Activated CD8-positive, alpha-beta T cell treated with anti-CD3 and anti-CD28 coated beads for 36 hours (primary cell): ENCODE measurements around the gene MYL7. TPM values are rescaled to one million over a fixed set of nuclear protein-coding genes. Genes with fewer than 3 reads are reported as not detected.

Experiments
- ATAC-seq: fragments of 200-7000 bp; cut with Tn5 transposase; one replicate; pipeline ENCODE4 v1.10.0; 2021; ENCODE audit warnings: mild to moderate bottlenecking, moderate library complexity
- CTCF ChIA-PET: fragments of 350-600 bp; sonication (Branson Sonifier 250); formaldehyde crosslinking; loops from one replicate; lab custom pipeline; 2021; ENCODE audit warnings: antibody characterized with exemption; lab: Charles Lee
- POLR2A ChIA-PET: fragments of 350-600 bp; sonication (Branson Sonifier 250); formaldehyde crosslinking; loops from one replicate; lab custom pipeline; 2021; ENCODE audit warnings: antibody characterized with exemption; lab: Charles Lee
- DNase-seq: peaks from one replicate; pipeline ENCODE4 v3.0.0-alpha.2; 2020
- H3K27ac Mint-ChIP-seq: one replicate; pipeline ENCODE4 v1.8.0; 2021; ENCODE audit warnings: mild to moderate bottlenecking, mixed read lengths
- H3K27me3 Mint-ChIP-seq: one replicate; pipeline ENCODE4 v1.8.0; 2021; ENCODE audit warnings: mixed read lengths
- H3K36me3 Mint-ChIP-seq: one replicate; pipeline ENCODE4 v1.8.0; 2021; ENCODE audit warnings: low read depth, mixed read lengths
- H3K4me1 Mint-ChIP-seq: one replicate; pipeline ENCODE4 v1.8.0; 2021; ENCODE audit warnings: low read depth, mixed read lengths
- H3K4me3 Mint-ChIP-seq: one replicate; pipeline ENCODE4 v1.8.0; 2021; ENCODE audit warnings: mild to moderate bottlenecking, moderate library complexity, mixed read lengths
- H3K9me3 Mint-ChIP-seq: one replicate; pipeline ENCODE4 v1.8.0; 2021; ENCODE audit warnings: mixed read lengths
- intact Hi-C: fragments of 100-400 bp; cut with micrococcal nuclease; formaldehyde crosslinking; loops from one replicate; pipeline ENCODE4 v1.10.0; 2022
- total RNA-seq, 2 experiments: library from RNA; stranded (reverse); gene quantifications; one replicate each; pipeline ENCODE4 v1.2.3, GENCODE V29; 2021
- TF ChIP-seq, protein P1 (sequence below): fragments of 200-600 bp; IDR thresholded peaks from one replicate; pipeline ENCODE4 v1.8.0; 2022; ENCODE audit warnings: antibody characterized with exemption, mild to moderate bottlenecking

Gene MYL7
- total RNA-seq, 2 experiments from 2014 or later: not detected

DNA sequence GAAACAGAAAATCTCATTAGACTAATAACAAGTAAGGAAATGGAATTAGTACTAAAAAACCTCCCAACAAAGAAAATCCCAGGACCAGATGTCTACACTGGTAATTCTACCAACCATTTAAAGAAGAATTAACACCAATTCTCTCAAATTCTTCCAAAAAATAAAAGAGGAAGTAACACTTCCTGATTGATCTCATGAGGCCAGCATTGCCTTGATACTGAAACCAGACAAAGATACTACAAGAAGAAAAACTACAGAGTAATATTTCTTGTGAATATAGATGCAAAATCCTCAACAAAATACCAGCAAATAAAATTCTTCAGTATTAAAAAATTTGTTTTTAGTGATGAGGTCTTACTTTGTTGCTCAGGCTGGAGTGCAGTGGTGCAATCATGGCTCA is 26.8 kb upstream of the MYL7 start:
- Mint-ChIP-seq H3K9me3 (no peaks in the 10 kb centered on the region), H3K27ac (no peak overlapping the region), H3K27me3 (no peaks in the 10 kb centered on the region), H3K4me3 (no peak overlapping the region), H3K36me3 (no peaks in the 10 kb centered on the region), H3K4me1 (peaks cover 6% of the 10 kb centered on the region)
- DNase-seq (no peak), ATAC-seq (no peak)
- ChIA-PET POLR2A (no interaction called here), CTCF (interaction anchor here (1.4 kb wide), 1 partner anchor 82 kb away, joined by 4 read pairs; no protein-coding TSS in a partner anchor)
- TF ChIP-seq, protein P1, sequence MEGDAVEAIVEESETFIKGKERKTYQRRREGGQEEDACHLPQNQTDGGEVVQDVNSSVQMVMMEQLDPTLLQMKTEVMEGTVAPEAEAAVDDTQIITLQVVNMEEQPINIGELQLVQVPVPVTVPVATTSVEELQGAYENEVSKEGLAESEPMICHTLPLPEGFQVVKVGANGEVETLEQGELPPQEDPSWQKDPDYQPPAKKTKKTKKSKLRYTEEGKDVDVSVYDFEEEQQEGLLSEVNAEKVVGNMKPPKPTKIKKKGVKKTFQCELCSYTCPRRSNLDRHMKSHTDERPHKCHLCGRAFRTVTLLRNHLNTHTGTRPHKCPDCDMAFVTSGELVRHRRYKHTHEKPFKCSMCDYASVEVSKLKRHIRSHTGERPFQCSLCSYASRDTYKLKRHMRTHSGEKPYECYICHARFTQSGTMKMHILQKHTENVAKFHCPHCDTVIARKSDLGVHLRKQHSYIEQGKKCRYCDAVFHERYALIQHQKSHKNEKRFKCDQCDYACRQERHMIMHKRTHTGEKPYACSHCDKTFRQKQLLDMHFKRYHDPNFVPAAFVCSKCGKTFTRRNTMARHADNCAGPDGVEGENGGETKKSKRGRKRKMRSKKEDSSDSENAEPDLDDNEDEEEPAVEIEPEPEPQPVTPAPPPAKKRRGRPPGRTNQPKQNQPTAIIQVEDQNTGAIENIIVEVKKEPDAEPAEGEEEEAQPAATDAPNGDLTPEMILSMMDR: no peak
- intact Hi-C loops: no loop called here

DNA sequence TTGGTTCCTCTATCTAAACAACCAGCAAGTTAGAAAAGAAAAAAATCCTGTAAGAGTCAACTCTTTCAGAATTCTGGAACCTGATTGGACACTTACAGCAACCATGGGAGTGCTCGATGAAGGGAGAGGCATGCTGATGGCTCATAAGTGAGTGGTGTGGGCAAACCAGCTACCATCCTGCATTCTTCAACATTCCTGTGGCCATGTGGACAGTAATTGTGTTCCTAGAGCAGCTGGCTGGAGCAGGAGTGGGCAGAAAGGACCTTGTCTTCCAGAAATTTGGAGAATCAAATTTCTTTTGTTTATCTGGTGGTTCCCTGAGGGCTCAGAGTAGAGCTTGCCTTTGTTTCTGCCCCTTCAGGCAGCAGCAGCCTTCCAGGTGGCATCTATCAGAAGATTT is 22.5 kb upstream of the MYL7 start:
- peaks cover 6% of the 10 kb centered on the region for H3K4me1 Mint-ChIP-seq
- CTCF ChIA-PET: no interaction called here
- TF ChIP-seq, protein P1: no peak
- no peaks in the 10 kb centered on the region for H3K9me3 Mint-ChIP-seq
- intact Hi-C loops: no loop called here
- H3K27ac Mint-ChIP-seq: no peak overlapping the region
- POLR2A ChIA-PET: no interaction called here
- ATAC-seq: no peak
- DNase-seq: no peak
- no peaks in the 10 kb centered on the region for H3K27me3 Mint-ChIP-seq
- H3K4me3 Mint-ChIP-seq: no peak overlapping the region
- H3K36me3 Mint-ChIP-seq: no peaks in the 10 kb centered on the region

DNA sequence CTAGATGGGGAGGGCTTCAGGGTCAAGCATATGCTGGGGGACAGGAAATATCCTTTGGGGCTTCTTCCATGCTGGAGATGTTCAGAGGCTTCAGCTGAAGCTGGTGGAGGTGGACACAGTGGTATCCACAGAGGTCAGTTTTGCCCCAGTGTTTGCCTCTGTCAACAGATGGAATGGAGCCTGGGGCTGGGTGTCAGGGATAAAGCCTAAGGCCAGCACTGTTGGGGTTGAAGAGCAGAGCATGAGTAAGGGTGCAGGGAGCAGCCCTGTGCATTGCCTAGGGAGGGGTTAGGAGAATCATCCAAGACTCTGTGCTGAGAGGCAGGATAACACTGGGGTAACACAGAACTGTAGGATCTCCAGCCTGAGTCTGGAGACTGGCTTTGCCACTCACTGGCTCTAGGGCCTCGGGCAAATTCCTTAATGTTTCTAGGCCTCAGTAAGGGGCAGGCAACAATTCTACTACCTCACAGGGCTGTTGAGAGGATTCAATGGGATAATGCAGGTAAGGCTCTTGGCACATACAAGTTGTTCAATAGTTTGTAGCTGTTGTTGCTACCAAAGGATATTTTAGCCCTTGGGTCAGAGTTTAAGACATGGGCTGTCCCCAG is 21.8 kb upstream of the MYL7 start:
- CTCF ChIA-PET: no interaction called here
- ATAC-seq: no peak
- Mint-ChIP-seq H3K4me3 (no peak overlapping the region), H3K36me3 (no peaks in the 10 kb centered on the region), H3K9me3 (no peaks in the 10 kb centered on the region), H3K4me1 (peaks cover 5% of the 10 kb centered on the region), H3K27me3 (no peaks in the 10 kb centered on the region), H3K27ac (no peak overlapping the region)
- no peak for DNase-seq
- POLR2A ChIA-PET: no interaction called here
- intact Hi-C loops: no loop called here
- TF ChIP-seq, protein P1: no peak

DNA sequence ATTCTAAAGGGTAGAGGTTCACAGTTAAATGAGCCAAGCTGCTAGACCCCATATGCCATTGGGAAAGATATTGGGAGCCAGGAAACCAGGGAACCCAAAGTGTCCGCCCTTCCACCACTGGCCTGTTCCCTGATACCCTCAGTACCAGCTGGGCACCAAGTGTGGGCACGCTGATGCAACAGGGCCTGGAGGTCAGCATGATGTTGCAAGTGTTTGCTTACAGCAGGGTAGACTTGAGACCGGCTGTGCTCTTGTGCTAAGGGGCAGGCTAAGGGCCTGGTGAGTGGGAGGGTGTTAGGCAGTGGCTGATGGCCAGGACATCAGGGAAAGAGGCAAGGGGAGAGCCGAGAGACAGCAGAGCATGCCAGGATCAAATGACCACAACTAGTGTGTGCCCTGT is 21.0 kb upstream of the MYL7 start:
- CTCF ChIA-PET: no interaction called here
- Mint-ChIP-seq H3K36me3 (no peaks in the 10 kb centered on the region), H3K9me3 (no peaks in the 10 kb centered on the region), H3K27me3 (no peaks in the 10 kb centered on the region), H3K27ac (no peak overlapping the region), H3K4me3 (no peak overlapping the region), H3K4me1 (no peaks in the 10 kb centered on the region)
- DNase-seq: no peak
- TF ChIP-seq, protein P1: no peak
- intact Hi-C loops: no loop called here
- POLR2A ChIA-PET: no interaction called here
- ATAC-seq: no peak

DNA sequence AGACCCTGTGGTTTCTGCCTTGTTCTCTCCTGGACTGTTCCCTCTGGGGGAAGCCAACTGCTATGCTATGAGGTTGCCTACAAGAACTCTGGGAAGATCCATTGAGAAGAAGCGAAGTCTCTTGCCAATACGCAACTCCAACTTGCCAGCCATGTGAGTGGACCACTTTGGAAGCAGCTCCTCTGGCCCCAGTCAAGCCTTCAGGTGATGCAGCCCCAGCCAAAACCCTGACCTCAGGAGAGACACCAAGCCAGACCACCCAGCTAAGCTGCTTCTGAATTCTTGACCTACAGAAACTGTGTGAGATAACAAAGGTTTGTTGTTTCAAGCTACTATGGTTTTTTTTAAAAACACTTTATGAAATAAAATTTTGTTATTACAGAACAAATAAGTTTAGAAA is 20.2 kb upstream of the MYL7 start:
- Mint-ChIP-seq H3K4me1 (no peaks in the 10 kb centered on the region), H3K36me3 (no peaks in the 10 kb centered on the region), H3K27me3 (no peaks in the 10 kb centered on the region), H3K27ac (no peak overlapping the region), H3K4me3 (no peak overlapping the region), H3K9me3 (no peaks in the 10 kb centered on the region)
- TF ChIP-seq, protein P1: no peak
- ChIA-PET CTCF (interaction anchor here (1.3 to 1.5 kb wide), 2 partner anchors 9 to 10 kb away, joined by 3 to 4 read pairs; no protein-coding TSS in a partner anchor), POLR2A (no interaction called here)
- intact Hi-C loops: no loop called here
- DNase-seq: no peak
- ATAC-seq: no peak
